Erythroblast (primary cell): ENCODE data around the gene POLE.

Source experiments
- GATA1 ChIP-seq: IDR thresholded peaks from 2 replicates; pipeline ENCODE4 v1.6.1; 2011; ENCODE audit warnings: low read depth, mild to moderate bottlenecking, control low read depth, low read length, moderate library complexity
- POLR2A ChIP-seq: IDR thresholded peaks from 2 replicates; pipeline ENCODE4 v1.6.1; 2011; ENCODE audit warnings: mild to moderate bottlenecking, low read length

DNA sequence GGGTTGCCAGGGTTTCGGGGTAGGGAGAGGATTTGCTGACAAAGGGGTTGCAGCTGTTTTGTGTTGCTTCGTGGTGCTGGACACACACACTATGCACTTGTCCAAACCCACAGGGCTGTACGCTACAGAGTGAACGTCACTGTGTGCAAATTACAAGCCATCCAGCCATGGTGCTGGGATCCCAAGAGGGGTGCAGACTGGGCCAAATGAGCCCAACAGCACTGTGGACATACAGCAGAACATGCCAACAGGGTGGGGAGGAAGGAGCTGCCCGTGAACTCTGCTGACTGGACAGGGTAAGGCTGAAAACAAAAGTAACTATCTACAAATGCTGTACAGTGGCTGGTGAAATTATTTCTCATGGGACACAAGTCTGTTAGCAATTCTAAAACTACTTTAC is 25.2 kb downstream of the POLE start:
- no peak for TF ChIP-seq POLR2A
- TF ChIP-seq GATA1: no peak
